Neural progenitor cell (in vitro differentiated cells): ENCODE data around the gene PTPRA.

ENCODE experiments used
- CTCF ChIP-seq: fragments of 200-600 bp; sonication (generic); IDR thresholded peaks from 2 replicates; pipeline ENCODE4 v1.5.1; 2017; ENCODE audit warnings: antibody characterized with exemption, mild to moderate bottlenecking
- EZH2 ChIP-seq: fragments of 200-600 bp; sonication (generic); IDR thresholded peaks from 2 replicates; pipeline ENCODE4 v1.6.1; 2017; ENCODE audit warnings: antibody characterized with exemption, mild to moderate bottlenecking, moderate library complexity
- EZH2phosphoT487 ChIP-seq: fragments of 200-600 bp; sonication (generic); IDR thresholded peaks from 2 replicates; pipeline ENCODE4 v1.6.1; 2017; ENCODE audit warnings: antibody characterized with exemption

GRCh38 chr20:3068075-3068474 is 194.8 kb downstream of the PTPRA start:
- TF ChIP-seq CTCF (no peak), EZH2phosphoT487 (no peak), EZH2 (no peak)
